ENCODE results near the gene IMP4. TPM values are rescaled to one million over a fixed set of nuclear protein-coding genes. Genes with fewer than 3 reads are reported as not detected.

The IMP4 gene
- total RNA-seq, 4 donors from 2014 or later: 66.5 to 112 (median 75.2) TPM

- TF ChIP-seq, protein P1, sequence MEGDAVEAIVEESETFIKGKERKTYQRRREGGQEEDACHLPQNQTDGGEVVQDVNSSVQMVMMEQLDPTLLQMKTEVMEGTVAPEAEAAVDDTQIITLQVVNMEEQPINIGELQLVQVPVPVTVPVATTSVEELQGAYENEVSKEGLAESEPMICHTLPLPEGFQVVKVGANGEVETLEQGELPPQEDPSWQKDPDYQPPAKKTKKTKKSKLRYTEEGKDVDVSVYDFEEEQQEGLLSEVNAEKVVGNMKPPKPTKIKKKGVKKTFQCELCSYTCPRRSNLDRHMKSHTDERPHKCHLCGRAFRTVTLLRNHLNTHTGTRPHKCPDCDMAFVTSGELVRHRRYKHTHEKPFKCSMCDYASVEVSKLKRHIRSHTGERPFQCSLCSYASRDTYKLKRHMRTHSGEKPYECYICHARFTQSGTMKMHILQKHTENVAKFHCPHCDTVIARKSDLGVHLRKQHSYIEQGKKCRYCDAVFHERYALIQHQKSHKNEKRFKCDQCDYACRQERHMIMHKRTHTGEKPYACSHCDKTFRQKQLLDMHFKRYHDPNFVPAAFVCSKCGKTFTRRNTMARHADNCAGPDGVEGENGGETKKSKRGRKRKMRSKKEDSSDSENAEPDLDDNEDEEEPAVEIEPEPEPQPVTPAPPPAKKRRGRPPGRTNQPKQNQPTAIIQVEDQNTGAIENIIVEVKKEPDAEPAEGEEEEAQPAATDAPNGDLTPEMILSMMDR (IDR thresholded peaks at IDR 0.05; ENCODE audit: low read depth): no peak
Observed at GRCh38 chr2:130359466-130359865, 16.8 kb downstream of the IMP4 start.

DNA sequence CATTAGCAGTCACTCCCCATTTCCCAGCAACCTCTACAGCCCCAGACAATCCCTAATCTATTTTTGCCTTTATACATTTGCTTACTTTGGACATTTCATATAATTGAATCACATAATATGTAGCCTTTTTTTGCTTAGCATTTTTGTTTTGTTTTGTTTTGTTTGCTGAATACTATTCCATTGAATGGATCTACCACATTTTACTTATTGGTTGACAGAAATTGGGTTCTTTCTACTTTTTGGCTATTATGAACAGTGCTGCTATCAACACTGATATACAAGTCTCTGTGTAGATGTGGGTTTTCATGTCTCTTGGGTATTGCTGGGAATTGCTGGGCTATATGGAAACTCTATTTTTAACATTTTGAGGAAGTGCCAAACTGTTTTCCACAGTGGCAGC is 20.8 kb downstream of the IMP4 start:
- TF ChIP-seq, protein P1 (IDR thresholded peaks at IDR 0.05; ENCODE audit: low read depth): no peak

DNA sequence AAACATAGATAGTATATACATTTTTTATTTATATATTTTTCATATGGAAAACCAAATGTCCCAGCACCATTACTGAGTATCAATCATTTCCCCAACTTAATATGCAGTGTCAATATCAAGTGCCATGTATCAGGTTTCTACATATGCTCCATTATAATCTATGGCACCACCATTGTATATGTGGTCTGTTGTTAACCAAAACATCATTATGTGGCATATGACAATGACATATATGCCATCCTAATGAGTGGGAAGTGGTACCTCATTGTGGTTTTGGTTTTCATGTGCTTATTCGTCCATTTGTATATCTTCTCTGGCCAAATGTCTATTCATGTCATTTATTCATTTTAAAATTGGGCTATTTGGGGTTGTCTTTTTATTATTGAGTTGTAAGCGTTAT is 22.4 kb downstream of the IMP4 start:
- TF ChIP-seq, protein P1 (IDR thresholded peaks at IDR 0.05; ENCODE audit: low read depth): no peak

- TF ChIP-seq, protein P1 (IDR thresholded peaks at IDR 0.05; ENCODE audit: low read depth): no peak
Observed at GRCh38 chr2:130365963-130366362, 23.3 kb downstream of the IMP4 start.

DNA sequence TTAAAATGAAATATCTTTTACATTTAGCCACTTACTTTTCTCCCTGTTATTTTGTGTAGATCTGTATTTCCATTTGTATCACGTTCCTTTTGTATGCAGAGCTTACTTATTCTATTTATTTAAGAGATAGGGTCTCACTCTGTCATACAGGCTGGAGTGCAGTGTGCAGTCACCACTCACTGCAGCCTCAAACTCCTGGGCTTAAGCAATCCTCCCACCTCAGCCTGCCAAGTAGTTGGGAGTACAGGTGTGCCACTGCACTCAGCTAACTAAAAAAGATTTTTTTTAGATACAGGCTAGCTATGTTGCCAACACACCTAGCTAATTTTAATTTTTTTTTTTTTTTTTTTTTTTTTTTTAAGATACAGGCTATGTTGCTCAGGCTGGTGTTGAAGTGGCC is 24.0 kb downstream of the IMP4 start:
- TF ChIP-seq, protein P1 (IDR thresholded peaks at IDR 0.05; ENCODE audit: low read depth): no peak

GRCh38 chr2:130368786-130369185 is 26.1 kb downstream of the IMP4 start:
- TF ChIP-seq, protein P1 (IDR thresholded peaks at IDR 0.05; ENCODE audit: low read depth): no peak

DNA sequence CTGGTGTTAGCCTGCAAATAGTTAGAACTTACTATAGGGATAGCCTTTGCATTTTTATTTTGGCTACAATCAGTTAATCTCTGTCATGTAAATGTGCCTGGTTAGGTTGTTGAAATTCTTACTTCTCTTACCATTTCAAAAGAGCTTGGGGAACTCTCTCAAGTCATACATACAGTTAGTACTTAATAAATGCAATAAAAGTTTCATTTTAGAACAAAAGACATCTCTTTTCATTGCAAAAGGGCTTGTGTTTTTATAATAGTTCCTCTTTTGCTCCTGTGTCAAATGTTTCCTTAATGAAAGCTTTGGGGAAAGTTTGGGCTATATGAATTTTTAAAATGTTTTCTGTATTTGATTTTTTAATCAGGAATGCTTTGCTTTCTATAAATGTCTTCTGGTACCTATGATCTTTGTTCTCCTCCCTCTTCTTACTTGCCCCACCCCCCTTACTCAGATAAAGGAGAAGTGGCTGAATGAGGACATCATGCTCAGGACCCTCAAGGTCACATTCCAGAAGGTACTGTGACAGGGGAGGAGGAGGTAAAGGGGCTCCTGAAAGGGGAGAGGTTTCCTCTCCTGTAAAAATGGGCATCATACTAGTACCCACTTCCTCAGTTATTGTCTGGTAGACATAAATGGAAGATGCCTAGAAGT is 26.7 kb downstream of the IMP4 start:
- TF ChIP-seq, protein P1 (IDR thresholded peaks at IDR 0.05; ENCODE audit: low read depth): no peak

Data from subcutaneous adipose tissue (tissue), 4 donors.